GM12801 (cell line): ENCODE data around the gene PSMA5.

Experiments
- TF ChIP-seq, protein P1 (sequence below): IDR thresholded peaks from one replicate; pipeline ENCODE4 v1.5.1; 2011; ENCODE audit warnings: control low read depth; ENCODE audit not compliant: insufficient read length; ENCODE audit errors: extremely low read depth

Gene PSMA5

DNA sequence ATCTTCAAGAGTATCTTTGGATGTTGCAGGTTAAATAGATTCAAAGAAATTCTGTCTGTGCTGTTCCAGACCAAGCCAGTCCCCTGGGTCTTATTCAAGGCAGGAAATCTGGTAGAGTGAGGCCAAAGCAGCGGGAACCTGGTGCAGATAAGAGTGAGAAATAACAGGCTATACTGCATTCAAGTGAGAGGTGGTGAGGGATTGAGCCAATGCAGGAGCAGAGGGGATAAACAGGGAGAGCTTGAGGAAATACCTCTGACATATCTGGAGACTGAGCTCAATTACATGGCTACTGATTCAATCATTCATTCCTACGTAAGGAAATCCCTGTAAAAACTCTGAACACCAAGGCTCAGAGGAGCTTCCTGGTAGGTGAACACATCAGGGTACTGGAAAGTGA is 17.2 kb upstream of the PSMA5 start:
- TF ChIP-seq, protein P1, sequence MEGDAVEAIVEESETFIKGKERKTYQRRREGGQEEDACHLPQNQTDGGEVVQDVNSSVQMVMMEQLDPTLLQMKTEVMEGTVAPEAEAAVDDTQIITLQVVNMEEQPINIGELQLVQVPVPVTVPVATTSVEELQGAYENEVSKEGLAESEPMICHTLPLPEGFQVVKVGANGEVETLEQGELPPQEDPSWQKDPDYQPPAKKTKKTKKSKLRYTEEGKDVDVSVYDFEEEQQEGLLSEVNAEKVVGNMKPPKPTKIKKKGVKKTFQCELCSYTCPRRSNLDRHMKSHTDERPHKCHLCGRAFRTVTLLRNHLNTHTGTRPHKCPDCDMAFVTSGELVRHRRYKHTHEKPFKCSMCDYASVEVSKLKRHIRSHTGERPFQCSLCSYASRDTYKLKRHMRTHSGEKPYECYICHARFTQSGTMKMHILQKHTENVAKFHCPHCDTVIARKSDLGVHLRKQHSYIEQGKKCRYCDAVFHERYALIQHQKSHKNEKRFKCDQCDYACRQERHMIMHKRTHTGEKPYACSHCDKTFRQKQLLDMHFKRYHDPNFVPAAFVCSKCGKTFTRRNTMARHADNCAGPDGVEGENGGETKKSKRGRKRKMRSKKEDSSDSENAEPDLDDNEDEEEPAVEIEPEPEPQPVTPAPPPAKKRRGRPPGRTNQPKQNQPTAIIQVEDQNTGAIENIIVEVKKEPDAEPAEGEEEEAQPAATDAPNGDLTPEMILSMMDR = no peak

DNA sequence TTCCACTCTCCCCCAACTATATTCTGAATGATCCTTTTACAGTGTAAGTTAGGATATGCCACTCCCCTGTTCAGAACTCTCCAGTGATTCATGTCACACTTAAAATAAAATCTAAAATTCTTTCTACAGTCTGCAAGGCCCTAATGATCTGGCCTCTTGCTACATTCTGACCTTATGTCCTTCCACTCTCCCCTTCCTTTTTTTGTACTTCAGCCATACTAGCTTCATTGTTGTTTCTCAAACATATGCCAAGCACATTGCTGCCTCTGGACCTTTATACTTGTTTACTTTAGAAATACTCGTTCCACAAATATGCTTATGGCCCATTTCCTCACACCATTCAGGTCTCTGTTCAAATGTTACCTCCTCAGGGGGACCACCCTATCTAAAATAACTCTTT is 14.8 kb upstream of the PSMA5 start:
- TF ChIP-seq, protein P1 = no peak

DNA sequence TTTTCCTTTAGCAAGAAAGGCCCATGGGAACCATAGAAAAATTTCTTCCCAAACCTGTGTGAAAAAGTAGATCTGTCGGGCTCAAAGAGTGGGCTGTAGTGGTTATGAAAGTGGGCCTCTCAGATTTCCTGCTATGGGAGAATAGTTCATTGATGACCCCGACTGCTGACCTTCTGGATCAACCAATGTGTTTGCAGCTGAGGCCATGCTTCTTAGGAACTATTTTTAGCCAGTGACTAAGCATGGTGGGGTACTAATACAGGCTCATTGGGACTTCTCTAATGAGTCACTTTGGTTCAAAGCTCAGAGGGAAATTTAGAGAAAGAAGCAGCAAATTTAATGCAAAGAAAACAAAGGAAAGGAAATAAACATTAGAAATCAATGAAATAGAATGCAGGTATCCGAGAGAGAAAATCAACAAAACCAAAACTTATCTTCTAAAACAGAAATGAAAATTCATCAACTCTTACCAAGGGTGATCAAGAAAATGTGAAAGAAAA is 12.6 kb upstream of the PSMA5 start:
- TF ChIP-seq, protein P1 = no peak

DNA sequence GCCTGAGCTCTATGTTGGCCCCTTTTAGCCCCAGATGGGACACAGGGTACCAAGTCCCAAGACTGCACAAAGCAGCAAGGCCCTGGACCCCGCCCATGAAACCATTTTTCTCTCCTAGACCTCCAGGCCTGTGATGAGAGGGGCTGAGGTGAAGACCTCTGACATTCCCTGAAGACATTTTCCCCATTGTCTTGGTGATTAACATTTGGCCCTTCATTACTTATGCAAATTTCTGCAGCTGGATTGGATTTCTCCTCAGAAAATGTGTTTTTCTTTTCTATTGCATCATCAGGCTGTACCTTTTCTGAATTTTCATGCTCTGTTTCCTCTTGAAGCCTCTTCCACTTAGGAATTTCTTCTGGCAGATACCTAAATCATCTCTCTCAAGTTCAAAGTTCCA is 8.2 kb upstream of the PSMA5 start:
- TF ChIP-seq, protein P1 = no peak

DNA sequence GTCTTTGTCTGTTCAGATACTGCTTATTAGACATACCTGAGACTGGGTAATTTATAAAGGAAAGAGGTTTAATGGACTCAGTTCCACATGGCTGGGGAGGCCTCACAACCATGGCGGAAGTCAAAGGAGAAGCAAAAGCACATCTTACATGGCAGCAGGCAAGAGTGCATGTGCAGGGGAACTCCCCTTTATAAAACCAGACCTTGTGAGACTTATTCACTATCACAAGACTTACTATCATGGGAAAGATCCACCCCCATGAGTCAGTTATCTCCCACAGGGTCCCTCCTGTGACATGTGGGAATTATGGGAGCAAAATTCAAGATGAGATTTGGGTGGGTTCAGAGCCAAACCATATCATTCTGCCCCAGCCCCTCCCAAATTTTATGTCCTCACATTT is 7.1 kb upstream of the PSMA5 start:
- TF ChIP-seq, protein P1 = no peak

DNA sequence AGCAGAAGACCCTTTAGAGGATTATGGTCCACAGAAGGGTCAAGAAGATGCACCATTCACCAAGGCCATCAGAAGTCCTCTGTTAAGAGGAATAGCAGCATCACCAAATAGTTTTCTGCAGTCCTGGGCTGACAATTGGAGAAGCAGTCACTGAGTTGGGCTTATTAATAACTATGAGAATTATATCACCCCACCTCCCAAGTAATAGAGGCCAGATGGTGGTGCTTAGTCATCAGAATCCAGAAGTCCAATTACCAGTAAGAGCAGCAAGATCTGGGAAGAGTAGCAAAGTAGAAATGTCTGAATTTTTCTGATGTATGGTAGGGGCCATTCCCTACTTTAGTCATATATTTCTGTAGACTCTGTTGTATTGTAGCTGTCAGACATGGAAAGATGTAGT is 6.1 kb upstream of the PSMA5 start:
- TF ChIP-seq, protein P1 = no peak

DNA sequence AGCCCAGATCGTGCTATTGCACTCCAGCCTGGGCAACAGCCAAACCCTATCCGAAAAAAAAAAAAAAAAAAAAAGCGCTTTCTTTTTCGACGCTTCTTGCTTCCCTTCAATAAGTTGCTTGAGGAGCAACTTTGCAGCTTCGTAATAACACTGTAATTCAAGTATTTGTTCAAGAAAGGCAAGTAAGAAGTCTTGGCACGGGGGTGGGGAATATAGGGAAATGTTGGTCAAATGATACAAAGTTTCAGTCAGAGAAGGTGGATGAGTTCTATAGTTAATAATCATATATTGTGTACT is 871 bp upstream of the PSMA5 start:
- TF ChIP-seq, protein P1 = no peak

DNA sequence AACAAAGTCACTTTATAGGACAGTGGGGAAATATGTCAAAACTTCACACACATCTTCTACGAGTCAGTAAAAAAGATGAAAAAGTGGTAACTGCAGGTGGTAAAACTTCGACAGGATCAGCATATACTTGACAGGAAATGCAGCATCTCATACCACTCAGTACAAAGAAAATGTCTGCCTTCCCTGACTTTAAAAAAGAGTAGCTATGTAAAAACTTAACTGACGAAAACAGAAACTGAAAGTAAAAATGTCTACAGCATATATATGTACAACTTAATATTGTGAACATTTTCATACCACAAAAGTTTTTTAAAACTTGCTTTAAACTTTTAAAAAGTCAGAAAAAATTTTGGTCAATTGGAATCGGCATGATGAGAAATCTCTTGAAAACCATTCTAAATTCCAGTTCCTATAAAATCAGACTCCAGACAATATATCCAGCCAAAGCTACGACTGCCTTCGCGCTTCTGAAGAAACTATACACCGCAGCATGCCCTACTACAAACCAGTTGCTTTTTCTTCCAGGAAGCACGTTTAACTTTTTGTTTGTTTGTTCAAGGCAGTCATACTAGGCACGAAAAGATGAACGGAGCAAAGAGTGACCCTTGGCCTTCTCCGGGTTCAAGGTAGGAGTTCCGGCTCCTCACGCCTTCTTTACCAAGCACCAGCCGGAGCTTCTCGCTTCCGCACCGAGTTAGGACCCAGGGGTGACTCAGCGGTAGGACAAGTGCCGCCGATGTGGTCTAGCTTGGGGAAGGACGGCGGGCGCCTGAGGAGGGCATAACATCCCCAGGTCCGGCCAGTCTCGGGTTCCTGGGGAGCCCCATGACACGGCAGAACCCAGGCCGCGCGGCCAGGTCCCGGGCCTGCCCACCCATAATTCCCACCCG is 612 bp downstream of the PSMA5 start:
- TF ChIP-seq, protein P1 = no peak
